DMS153 treated with DMSO at 0.1 percent for 48 hours (cell line): ENCODE results near the gene BCAR3.

ENCODE experiments used
- DNase-seq: peaks from one replicate; lab custom pipeline; 2025; ENCODE audit not compliant: unreplicated experiment; lab: John Stamatoyannopoulos, UW

The BCAR3 gene

GRCh38 chr1:93579891-93580290 is 101.7 kb downstream of the BCAR3 start:
- DNase-seq: no peak

GRCh38 chr1:93578911-93579825 is 102.5 kb downstream of the BCAR3 start:
- DNase-seq: peak; percentile 32

- DNase-seq: no peak
Observed at GRCh38 chr1:93578433-93578830, 103.2 kb downstream of the BCAR3 start.

GRCh38 chr1:93577536-93578432 is 103.9 kb downstream of the BCAR3 start:
- DNase-seq: no peak

- no peak for DNase-seq
Observed at GRCh38 chr1:93576746-93577145, 104.9 kb downstream of the BCAR3 start.

- DNase-seq: peak; percentile 54
Observed at GRCh38 chr1:93576346-93576745, 105.3 kb downstream of the BCAR3 start.

- DNase-seq: peak; percentile 60
Observed at GRCh38 chr1:93575621-93576284, 105.9 kb downstream of the BCAR3 start.

GRCh38 chr1:93574991-93575390 is 106.6 kb downstream of the BCAR3 start:
- DNase-seq: no peak

GRCh38 chr1:93574511-93574910 is 107.1 kb downstream of the BCAR3 start:
- DNase-seq: no peak

- peak; percentile 37 for DNase-seq
Observed at GRCh38 chr1:93573940-93574469, 107.6 kb downstream of the BCAR3 start.

- no peak for DNase-seq
Observed at GRCh38 chr1:93571623-93572310, 109.9 kb downstream of the BCAR3 start.

GRCh38 chr1:93569489-93569888 is 112.1 kb downstream of the BCAR3 start:
- DNase-seq: no peak

- DNase-seq: no peak
Observed at GRCh38 chr1:93567255-93567918, 114.2 kb downstream of the BCAR3 start.

- DNase-seq: no peak
Observed at GRCh38 chr1:93566227-93566626, 115.4 kb downstream of the BCAR3 start.

- DNase-seq: no peak
Observed at GRCh38 chr1:93565496-93566206, 116.0 kb downstream of the BCAR3 start.

GRCh38 chr1:93559695-93560094 is 121.9 kb downstream of the BCAR3 start:
- no peak for DNase-seq

- no peak for DNase-seq
Observed at GRCh38 chr1:93559045-93559444, 122.6 kb downstream of the BCAR3 start.

GRCh38 chr1:93556291-93556690 is 125.3 kb downstream of the BCAR3 start:
- DNase-seq: peak; percentile 20
